Neutrophil (primary cell): ENCODE results near the gene B4GALNT1.
"Not testable (repeated sequence)": the region's sequence is repeated elsewhere in the genome, so short reads cannot be mapped to it uniquely, and the experiment has no call there.

Experiments
- H3K27ac ChIP-seq: fragments of 200-600 bp; sonication (generic); 2 replicates; pipeline ENCODE4 v1.5.1; 2016; ENCODE audit warnings: mild to moderate bottlenecking, moderate library complexity
- H3K27me3 ChIP-seq: fragments of 200-600 bp; sonication (generic); 2 replicates; pipeline ENCODE4 v1.6.0; 2016; ENCODE audit warnings: mild to moderate bottlenecking
- H3K36me3 ChIP-seq: fragments of 200-600 bp; sonication (generic); 2 replicates; pipeline ENCODE4 v1.5.1; 2017
- H3K4me1 ChIP-seq, 2 experiments: fragments of 200-600 bp in 1 of 2; sonication (generic) in 1 of 2; 1 replicate in 1 of 2; 2 replicates in 1 of 2; pipeline versions ENCODE4 v1.5.1 to v1.6.1; 2013 to 2016; ENCODE audit warnings: low read depth in 1 of 2, low read length in 1 of 2, mild to moderate bottlenecking in 1 of 2, moderate library complexity in 1 of 2; ENCODE audit not compliant: control insufficient read depth in 1 of 2, insufficient read depth in 1 of 2
- H3K4me3 ChIP-seq, 2 experiments: fragments of 200-600 bp in 1 of 2; sonication (generic) in 1 of 2; 1 replicate in 1 of 2; 2 replicates in 1 of 2; pipeline ENCODE4 v1.5.1; 2013 to 2016; ENCODE audit warnings: low read depth in 1 of 2, low read length in 1 of 2, mild to moderate bottlenecking in 1 of 2, moderate library complexity in 1 of 2
- H3K9me3 ChIP-seq: fragments of 200-600 bp; sonication (generic); 2 replicates; pipeline ENCODE4 v1.5.1; 2016
- TF ChIP-seq, protein P1 (sequence below): fragments of 200-600 bp; sonication (generic); IDR thresholded peaks from 2 replicates; pipeline ENCODE4 v1.5.1; 2016; ENCODE audit warnings: antibody characterized with exemption

The B4GALNT1 gene

DNA sequence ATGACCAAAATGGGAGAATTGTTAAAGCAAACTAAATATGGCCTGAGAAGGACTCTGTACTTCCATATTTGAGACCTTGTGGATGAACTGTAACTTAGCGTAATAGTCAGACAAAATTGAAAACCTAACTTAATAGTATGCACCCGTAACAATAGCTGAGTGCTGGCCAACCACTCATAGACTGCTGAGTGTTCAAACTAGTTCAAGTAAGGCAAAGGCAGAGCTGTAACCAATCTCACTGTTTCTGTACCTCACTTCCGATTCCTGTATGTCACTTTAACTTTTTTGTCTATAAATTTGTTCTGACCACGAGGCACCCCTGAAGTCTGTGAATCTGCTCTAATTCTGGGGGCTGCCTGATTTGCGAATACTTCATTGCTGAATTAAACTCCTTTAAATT is 33.9 kb upstream of the B4GALNT1 start:
- Histone ChIP-seq H3K36me3 (no peaks in the 10 kb centered on the region), H3K9me3 (no peaks in the 10 kb centered on the region), H3K27ac (no peak overlapping the region), H3K4me1 (no peaks in the 10 kb centered on the region), H3K4me3 (no peak overlapping the region), H3K27me3 (peaks cover 17% of the 10 kb centered on the region)
- TF ChIP-seq, protein P1, sequence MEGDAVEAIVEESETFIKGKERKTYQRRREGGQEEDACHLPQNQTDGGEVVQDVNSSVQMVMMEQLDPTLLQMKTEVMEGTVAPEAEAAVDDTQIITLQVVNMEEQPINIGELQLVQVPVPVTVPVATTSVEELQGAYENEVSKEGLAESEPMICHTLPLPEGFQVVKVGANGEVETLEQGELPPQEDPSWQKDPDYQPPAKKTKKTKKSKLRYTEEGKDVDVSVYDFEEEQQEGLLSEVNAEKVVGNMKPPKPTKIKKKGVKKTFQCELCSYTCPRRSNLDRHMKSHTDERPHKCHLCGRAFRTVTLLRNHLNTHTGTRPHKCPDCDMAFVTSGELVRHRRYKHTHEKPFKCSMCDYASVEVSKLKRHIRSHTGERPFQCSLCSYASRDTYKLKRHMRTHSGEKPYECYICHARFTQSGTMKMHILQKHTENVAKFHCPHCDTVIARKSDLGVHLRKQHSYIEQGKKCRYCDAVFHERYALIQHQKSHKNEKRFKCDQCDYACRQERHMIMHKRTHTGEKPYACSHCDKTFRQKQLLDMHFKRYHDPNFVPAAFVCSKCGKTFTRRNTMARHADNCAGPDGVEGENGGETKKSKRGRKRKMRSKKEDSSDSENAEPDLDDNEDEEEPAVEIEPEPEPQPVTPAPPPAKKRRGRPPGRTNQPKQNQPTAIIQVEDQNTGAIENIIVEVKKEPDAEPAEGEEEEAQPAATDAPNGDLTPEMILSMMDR: no peak

DNA sequence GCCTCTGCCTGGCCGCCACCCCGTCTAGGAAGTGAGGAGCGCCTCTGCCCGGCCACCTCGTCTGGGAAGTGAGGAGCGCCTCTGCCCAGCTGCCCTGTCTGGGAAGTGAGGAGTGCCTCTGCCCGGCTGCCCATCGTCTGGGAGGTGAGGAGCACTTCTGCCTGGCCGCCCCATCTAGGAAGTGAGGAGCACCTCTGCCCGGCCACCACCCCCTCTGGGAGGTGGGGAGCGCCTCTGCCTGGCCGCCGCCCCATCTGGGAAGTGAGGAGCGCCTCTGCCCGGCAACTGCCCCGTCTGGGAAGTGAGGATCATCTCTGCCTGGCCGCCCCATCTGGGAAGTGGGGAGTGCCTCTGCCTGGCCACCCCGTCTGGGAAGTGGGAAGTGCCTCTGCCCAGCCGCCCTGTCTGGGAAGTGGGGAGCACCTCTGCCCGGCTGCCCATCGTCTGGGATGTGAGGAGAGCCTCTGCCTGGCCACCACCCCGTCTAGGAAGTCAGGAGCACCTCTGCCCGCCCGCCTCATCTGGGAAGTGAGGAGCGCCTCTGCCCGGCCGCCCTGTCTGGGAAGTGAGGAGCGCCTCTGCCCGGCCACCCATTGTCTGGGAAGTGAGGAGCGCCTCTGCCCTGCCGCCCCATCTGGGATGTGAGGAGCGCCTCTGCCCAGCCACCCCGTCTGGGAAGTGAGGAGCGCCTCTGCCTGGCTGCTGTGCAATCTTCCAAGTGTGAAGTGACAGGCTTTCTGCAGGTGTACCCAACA is 32.2 kb upstream of the B4GALNT1 start:
- H3K9me3 ChIP-seq, H3K36me3 ChIP-seq, H3K27ac ChIP-seq, H3K4me1 ChIP-seq, H3K4me3 ChIP-seq: not testable (repeated sequence)
- H3K27me3 ChIP-seq: peaks cover 19% of the 10 kb centered on the region

DNA sequence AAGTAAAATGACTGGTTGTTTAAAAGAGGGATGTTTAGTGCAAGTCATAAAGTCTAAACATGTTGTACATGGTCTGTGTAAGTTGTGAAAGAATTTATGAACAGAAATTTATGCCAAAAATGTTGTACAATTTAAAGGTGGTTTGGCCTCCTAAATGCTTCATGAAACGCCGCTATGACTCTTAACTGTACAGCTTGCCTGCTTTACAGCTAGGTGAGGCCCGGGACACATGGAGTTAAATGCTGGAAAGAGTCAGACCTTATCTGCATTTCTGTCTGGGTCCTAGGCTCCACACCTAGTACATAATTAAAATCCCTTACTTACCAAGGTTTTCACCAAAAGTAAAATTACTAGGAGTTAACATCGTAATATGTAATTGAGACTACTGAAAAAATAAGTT is 28.4 kb upstream of the B4GALNT1 start:
- H3K27me3 ChIP-seq: peaks cover 22% of the 10 kb centered on the region
- no peaks in the 10 kb centered on the region for H3K4me1 ChIP-seq
- peaks cover 4% of the 10 kb centered on the region for H3K9me3 ChIP-seq
- no peaks in the 10 kb centered on the region for H3K36me3 ChIP-seq
- H3K27ac ChIP-seq: no peak overlapping the region
- no peak overlapping the region for H3K4me3 ChIP-seq
- TF ChIP-seq, protein P1: no peak

DNA sequence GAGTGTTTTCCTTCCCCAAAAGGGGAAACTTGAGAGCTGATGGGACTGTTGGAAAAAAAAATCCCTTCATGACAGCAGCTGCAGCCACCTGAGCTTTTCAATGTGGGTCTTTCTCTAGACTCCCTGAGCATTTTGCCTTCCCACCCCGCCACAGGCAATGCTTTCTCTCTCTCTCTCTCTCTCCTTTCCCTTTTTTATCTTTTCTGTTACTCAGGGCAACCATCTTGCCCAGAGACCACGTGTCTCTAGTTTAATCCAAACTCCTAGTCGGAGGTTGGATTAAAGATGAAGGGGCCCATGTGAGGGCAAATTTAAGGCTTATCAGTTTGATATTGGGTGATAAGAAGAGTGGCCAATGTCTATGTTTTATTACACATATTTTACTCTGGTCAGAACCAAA is 25.9 kb upstream of the B4GALNT1 start:
- H3K27me3 ChIP-seq: peaks cover 26% of the 10 kb centered on the region
- H3K9me3 ChIP-seq: peaks cover 4% of the 10 kb centered on the region
- no peak overlapping the region for H3K27ac ChIP-seq
- H3K4me1 ChIP-seq: no peaks in the 10 kb centered on the region
- no peaks in the 10 kb centered on the region for H3K36me3 ChIP-seq
- TF ChIP-seq, protein P1: no peak
- no peak overlapping the region for H3K4me3 ChIP-seq

DNA sequence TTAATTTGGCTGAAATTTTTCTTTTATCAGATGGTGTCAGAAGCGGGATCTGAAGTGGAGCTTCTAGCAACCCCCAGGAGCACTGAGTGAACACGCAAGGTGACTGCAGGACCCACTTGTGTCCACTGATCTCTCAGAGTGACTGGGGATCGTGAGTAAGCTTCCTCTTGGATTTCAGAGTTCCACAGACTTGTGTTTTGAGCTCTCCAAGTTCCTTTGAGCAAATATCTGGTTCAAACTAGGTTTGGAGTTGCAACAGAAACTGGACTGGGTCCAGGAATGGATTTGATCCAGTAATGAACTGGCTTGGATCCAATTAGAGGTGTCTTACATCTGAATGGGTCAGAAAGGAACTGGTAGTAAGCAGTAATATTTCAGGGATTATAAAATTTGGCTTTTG is 24.7 kb upstream of the B4GALNT1 start:
- H3K36me3 ChIP-seq: no peaks in the 10 kb centered on the region
- H3K9me3 ChIP-seq: peaks cover 9% of the 10 kb centered on the region
- H3K27ac ChIP-seq: no peak overlapping the region
- H3K4me1 ChIP-seq: no peaks in the 10 kb centered on the region
- H3K27me3 ChIP-seq: peaks cover 31% of the 10 kb centered on the region
- TF ChIP-seq, protein P1: no peak
- H3K4me3 ChIP-seq: no peak overlapping the region

DNA sequence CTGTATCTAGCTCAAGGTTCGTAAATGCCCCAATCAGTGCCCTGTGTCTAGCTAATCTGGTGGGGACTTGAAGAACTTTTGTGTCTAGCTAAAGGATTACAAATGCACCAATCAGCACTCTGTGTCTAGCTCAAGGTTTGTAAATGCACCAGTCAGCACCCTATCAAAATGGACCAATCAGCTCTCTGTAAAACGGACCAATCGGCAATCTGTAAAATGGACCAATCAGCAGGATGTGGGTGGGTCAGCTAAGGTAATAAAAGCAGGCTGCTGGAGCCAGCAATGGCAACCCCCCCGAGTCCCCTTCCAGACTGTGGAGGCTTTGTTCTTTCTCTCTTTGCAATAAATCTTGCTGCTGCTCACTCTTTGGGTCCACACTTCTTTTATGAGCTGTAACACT is 23.4 kb upstream of the B4GALNT1 start:
- not testable (repeated sequence) for H3K36me3 ChIP-seq, H3K4me3 ChIP-seq, H3K4me1 ChIP-seq, H3K9me3 ChIP-seq, H3K27ac ChIP-seq
- H3K27me3 ChIP-seq: peaks cover 31% of the 10 kb centered on the region
